NB4 (cell line): Measurements from ENCODE around the gene GAB2.

ENCODE experiments used
- CTCF ChIP-seq: IDR thresholded peaks from one replicate; pipeline ENCODE4 v1.5.1; 2012; ENCODE audit warnings: low read depth, low read length
- POLR2A ChIP-seq: IDR thresholded peaks from 2 replicates; pipeline ENCODE4 v1.6.1; 2011; ENCODE audit warnings: mild to moderate bottlenecking; ENCODE audit not compliant: insufficient read length; ENCODE audit errors: extremely low read depth
- TF ChIP-seq, protein P1 (sequence below): IDR thresholded peaks from 2 replicates; pipeline ENCODE4 v1.6.1; 2011; ENCODE audit warnings: low read depth, low read length

DNA sequence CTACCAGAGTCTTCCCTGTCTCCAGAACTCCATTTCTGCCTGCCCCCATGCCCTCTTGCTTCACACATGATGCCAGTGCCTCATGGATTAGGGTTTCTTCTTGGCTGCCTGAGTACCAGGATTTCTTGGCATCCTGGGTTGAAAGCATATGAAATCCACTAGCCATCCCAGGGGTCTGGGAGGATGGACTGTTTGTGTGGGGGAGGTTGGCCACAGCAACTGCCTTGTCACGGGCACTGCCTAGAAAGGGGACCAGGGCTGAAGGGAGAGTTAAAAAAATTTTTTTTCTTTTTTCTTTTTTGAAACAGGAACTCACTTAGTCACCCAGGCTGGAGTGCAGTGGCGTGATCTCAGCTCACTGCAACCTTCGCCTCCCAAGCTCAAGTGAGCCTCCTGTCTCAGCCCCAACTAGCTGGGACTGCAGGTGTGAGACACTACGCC lies 224.7 kb downstream of the GAB2 start:
- TF ChIP-seq CTCF, result no peak
- no peak for TF ChIP-seq POLR2A
- TF ChIP-seq, protein P1, sequence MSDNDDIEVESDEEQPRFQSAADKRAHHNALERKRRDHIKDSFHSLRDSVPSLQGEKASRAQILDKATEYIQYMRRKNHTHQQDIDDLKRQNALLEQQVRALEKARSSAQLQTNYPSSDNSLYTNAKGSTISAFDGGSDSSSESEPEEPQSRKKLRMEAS, result no peak
